ENCODE measurements around the gene ZNF23. TPM values are rescaled to one million over a fixed set of nuclear protein-coding genes. Genes with fewer than 3 reads are reported as not detected.

Gene ZNF23
- total RNA-seq, 1 donor from 2014 or later: 7.9 TPM

DNA sequence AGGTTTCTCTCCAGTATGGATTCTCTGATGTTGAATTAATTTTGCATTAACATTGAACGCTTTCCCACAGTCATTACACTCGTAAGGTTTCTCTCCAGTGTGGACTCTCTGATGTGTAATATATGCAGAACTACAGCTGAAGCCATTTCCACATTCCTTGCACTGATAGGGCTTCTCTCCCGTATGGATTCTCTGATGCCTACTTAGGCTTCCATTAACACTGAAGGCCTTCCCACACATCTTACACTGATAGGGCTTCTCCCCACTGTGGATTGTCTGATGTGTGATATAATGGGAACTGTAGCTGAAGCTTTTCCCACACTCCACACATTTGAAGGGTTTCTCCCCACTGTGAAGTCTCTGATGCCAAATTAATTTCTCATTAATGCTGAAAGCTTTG lies 13.0 kb downstream of the ZNF23 start:
- no peak for DNase-seq (ENCODE audit: low read depth)
- H3K4me3 ChIP-seq (ENCODE audit: low read depth, low read length): no peak overlapping the region
- no peaks in the 10 kb centered on the region for H3K27me3 ChIP-seq (ENCODE audit: control insufficient read depth, insufficient read depth, low read length)
- peaks cover 9% of the 10 kb centered on the region for H3K36me3 ChIP-seq (ENCODE audit: control insufficient read depth, insufficient read depth, low read length)
- no peak for FAIRE-seq
- TF ChIP-seq, protein P1, sequence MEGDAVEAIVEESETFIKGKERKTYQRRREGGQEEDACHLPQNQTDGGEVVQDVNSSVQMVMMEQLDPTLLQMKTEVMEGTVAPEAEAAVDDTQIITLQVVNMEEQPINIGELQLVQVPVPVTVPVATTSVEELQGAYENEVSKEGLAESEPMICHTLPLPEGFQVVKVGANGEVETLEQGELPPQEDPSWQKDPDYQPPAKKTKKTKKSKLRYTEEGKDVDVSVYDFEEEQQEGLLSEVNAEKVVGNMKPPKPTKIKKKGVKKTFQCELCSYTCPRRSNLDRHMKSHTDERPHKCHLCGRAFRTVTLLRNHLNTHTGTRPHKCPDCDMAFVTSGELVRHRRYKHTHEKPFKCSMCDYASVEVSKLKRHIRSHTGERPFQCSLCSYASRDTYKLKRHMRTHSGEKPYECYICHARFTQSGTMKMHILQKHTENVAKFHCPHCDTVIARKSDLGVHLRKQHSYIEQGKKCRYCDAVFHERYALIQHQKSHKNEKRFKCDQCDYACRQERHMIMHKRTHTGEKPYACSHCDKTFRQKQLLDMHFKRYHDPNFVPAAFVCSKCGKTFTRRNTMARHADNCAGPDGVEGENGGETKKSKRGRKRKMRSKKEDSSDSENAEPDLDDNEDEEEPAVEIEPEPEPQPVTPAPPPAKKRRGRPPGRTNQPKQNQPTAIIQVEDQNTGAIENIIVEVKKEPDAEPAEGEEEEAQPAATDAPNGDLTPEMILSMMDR (IDR thresholded peaks at IDR 0.05; ENCODE audit: insufficient read depth, low read length, severe bottlenecking): no peak

DNA sequence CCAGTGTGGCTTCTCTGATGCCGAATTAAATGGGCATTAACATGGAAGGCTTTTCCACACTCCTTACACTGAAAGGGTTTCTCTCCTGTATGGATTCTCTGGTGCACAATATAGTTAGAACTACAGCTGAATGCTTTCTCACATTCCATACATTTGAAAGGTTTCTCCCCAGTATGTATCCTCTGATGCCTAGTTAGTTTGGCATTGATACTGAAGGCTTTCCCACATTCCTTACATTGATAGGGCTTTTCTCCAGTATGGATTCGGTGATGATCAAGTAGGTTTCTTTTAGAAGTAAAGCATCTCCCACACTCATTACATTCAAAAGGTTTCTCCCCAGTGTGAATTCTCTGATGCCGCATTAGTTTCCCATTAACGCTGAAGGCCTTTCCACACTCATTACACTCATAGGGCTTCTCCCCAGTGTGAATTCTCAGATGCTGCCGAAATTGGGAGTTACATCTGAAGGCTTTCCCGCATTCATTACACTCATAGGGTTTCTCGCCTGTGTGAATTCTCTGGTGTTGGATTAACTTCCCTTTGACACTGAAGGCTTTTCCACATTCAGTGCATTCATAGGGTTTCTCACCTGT lies 13.7 kb downstream of the ZNF23 start:
- FAIRE-seq: no peak
- H3K36me3 ChIP-seq (ENCODE audit: control insufficient read depth, insufficient read depth, low read length): peaks cover 6% of the 10 kb centered on the region
- no peak for DNase-seq (ENCODE audit: low read depth)
- TF ChIP-seq, protein P1 (IDR thresholded peaks at IDR 0.05; ENCODE audit: insufficient read depth, low read length, severe bottlenecking): no peak
- no peak overlapping the region for H3K4me3 ChIP-seq (ENCODE audit: low read depth, low read length)
- H3K27me3 ChIP-seq (ENCODE audit: control insufficient read depth, insufficient read depth, low read length): no peaks in the 10 kb centered on the region

DNA sequence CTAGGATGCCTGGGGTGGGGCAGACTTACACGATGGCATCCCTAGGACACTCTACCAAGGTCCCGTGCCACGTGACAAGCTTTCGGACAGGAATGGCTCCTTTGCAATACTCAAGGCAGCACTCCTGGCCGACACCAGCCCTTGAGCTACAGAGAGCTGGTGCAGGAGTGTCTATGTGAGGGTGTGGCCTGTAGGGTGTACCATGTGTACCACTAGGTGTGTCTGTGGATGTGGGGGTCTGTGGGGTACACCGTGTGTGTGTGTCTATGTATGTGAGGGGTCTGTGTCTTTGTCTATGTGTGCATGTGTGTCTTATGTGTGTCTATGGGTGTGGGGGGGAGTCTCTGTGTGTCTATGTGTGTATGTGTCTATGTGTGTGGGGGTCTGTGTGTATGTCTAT lies 18.3 kb downstream of the ZNF23 start:
- DNase-seq (ENCODE audit: low read depth) (no peak), FAIRE-seq (no peak)
- no peaks in the 10 kb centered on the region for H3K36me3 ChIP-seq (ENCODE audit: control insufficient read depth, insufficient read depth, low read length)
- H3K4me3 ChIP-seq (ENCODE audit: low read depth, low read length): no peak overlapping the region
- H3K27me3 ChIP-seq (ENCODE audit: control insufficient read depth, insufficient read depth, low read length): no peaks in the 10 kb centered on the region
- TF ChIP-seq, protein P1 (IDR thresholded peaks at IDR 0.05; ENCODE audit: insufficient read depth, low read length, severe bottlenecking): no peak

DNA sequence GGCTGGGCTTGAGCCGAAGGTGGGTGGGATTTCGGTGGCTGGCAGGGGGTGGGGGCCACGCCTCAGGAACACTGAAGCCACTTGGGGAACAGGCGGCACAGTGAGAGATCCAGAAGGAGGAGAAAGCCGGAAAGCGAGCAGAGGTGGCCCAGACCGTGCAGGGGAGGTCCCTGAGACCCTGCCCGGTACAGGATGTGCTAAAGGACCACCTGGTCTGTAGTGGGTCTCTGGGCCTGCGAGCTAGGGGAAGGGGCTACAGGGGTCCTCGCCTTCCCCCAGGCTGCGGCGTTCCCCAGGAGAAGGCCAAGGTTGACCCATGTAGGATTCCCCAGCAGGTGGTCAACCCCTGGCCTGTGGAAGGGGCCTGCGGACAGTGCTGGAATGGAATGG lies 20.0 kb downstream of the ZNF23 start, which contains the start of gene TLE7:
TSS of gene TLE7 (minus strand) at position 4 of the 390 bp plus-strand sequence. CDS start 8,730 bp downstream, outside the sequence.
- TF ChIP-seq, protein P1 (IDR thresholded peaks at IDR 0.05; ENCODE audit: insufficient read depth, low read length, severe bottlenecking): no peak
- Histone ChIP-seq H3K4me3 (ENCODE audit: low read depth, low read length) (no peak within 1 kb of the TSS), H3K36me3 (ENCODE audit: control insufficient read depth, insufficient read depth, low read length) (no peaks in the 10 kb centered on the region), H3K27me3 (ENCODE audit: control insufficient read depth, insufficient read depth, low read length) (no peaks in the 10 kb centered on the region)
- no peak for FAIRE-seq
- no peak for DNase-seq (ENCODE audit: low read depth)

DNA sequence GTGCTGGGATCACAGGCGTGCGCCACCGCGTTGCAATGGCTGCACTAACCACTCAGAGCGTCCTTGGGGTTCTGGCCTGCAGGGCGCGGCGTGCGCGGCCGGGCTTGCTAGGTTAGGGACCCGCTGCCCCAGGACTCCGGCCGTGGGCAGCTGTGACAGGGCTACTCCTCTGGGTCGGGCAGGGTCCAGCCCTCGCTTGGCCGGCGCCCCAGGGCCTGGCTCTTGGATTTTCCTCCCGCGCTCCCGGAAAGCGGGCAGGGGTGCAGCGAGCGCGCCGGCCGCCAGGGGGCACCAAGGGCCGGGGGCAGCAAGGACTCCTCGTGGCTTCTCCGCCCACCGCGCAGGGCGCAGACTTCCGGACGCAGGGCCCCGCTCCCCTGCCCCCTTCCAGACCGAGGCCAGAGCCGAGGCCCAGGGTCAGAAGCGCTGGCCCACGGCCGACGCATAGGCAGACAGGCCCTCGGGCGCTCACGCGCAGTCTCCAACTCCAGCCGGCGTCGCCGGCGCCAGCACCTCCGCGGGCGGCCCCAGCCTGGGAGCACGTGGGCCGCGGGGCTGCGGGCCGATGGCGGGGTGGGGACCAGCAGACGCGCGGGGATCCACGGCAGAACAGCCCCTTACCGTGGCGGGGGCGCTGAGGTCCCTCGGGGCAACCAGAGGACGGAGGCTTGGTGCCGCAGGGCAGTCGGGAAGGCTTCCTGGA lies 20.5 kb downstream of the ZNF23 start:
- Histone ChIP-seq H3K4me3 (ENCODE audit: low read depth, low read length) (no peak overlapping the region), H3K36me3 (ENCODE audit: control insufficient read depth, insufficient read depth, low read length) (no peaks in the 10 kb centered on the region), H3K27me3 (ENCODE audit: control insufficient read depth, insufficient read depth, low read length) (no peaks in the 10 kb centered on the region)
- DNase-seq (ENCODE audit: low read depth) (no peak), FAIRE-seq (no peak)
- TF ChIP-seq, protein P1 (IDR thresholded peaks at IDR 0.05; ENCODE audit: insufficient read depth, low read length, severe bottlenecking): peak; percentile 20
